C4-2B (cell line): ENCODE results near the gene SFRP4.

ENCODE experiments used
- CTCF ChIP-seq: fragments of 450-650 bp; conservative IDR thresholded peaks from 2 replicates; pipeline ENCODE4 v1.5.1; 2017; ENCODE audit warnings: mild to moderate bottlenecking
- ZFX ChIP-seq: fragments of 450-650 bp; IDR thresholded peaks from 2 replicates; pipeline ENCODE4 v1.6.1; 2017

DNA sequence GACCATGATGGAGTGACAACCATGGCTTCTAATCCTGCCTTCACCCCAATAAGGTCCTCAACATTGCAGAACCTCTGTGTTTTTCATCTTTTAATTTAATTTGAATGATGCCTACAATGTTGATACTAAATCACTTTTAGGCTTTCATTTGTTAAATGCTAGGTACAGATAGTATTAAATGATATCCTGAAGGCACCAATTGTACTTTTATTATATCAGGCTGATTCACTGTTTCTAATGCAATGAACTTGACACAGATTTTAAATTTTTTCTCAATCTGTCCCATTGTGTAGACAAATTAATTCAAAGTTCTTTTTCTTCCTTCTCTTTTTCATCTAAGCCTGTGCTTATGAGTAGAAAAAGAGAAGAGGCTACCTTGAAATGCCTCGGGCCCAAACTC, 9.0 kb upstream of the SFRP4 start:
- no peak for TF ChIP-seq CTCF
- no peak for TF ChIP-seq ZFX
